ENCODE data around the gene CDT1. TPM values are rescaled to one million over a fixed set of nuclear protein-coding genes. Genes with fewer than 3 reads are reported as not detected.

The CDT1 gene
- total RNA-seq, 1 donor from 2014 or later, result 10.8 TPM

- no peak for DNase-seq (ENCODE audit: extremely low spot score in 2 of 2)
- no peaks in the 10 kb centered on the region for H3K27me3 ChIP-seq
- H3K36me3 ChIP-seq, result no peaks in the 10 kb centered on the region
- no peaks in the 10 kb centered on the region for H3K9me3 ChIP-seq
- H3K4me1 ChIP-seq, result peaks cover 10% of the 10 kb centered on the region
- no peak overlapping the region for H3K27ac ChIP-seq
- TF ChIP-seq CTCF (IDR thresholded peaks at IDR 0.05) (no peak), POLR2AphosphoS5 (IDR thresholded peaks at IDR 0.05; ENCODE audit: insufficient read depth in 1 of 2, low read depth in 1 of 2) (no peak), POLR2A (IDR thresholded peaks at IDR 0.05) (no peak)
- intact Hi-C loops (cut with DNase I), result no loop called here
- H3K4me3 ChIP-seq, result no peak overlapping the region
These were observed 4.7 kb upstream of the CDT1 start for GRCh38 chr16:88798772-88799455.

- H3K27me3 ChIP-seq, result no peaks in the 10 kb centered on the region
- no peak overlapping the region for H3K27ac ChIP-seq
- H3K4me3 ChIP-seq, result no peak overlapping the region
- H3K36me3 ChIP-seq, result no peaks in the 10 kb centered on the region
- DNase-seq (ENCODE audit: extremely low spot score in 2 of 2), result no peak
- TF ChIP-seq CTCF (IDR thresholded peaks at IDR 0.05), result no peak
- TF ChIP-seq POLR2A (IDR thresholded peaks at IDR 0.05), result no peak
- no peak for TF ChIP-seq POLR2AphosphoS5 (IDR thresholded peaks at IDR 0.05; ENCODE audit: insufficient read depth in 1 of 2, low read depth in 1 of 2)
- H3K4me1 ChIP-seq, result peaks cover 18% of the 10 kb centered on the region
- no peaks in the 10 kb centered on the region for H3K9me3 ChIP-seq
- intact Hi-C loops (cut with DNase I), result no loop called here
These were observed 3.9 kb upstream of the CDT1 start for GRCh38 chr16:88799569-88800276.

- no peak for DNase-seq (ENCODE audit: extremely low spot score in 2 of 2)
- no peak for TF ChIP-seq CTCF (IDR thresholded peaks at IDR 0.05)
- no peak for TF ChIP-seq POLR2AphosphoS5 (IDR thresholded peaks at IDR 0.05; ENCODE audit: insufficient read depth in 1 of 2, low read depth in 1 of 2)
- no peak for TF ChIP-seq POLR2A (IDR thresholded peaks at IDR 0.05)
These were observed 3.4 kb upstream of the CDT1 start for GRCh38 chr16:88800277-88800592.

GRCh38 chr16:88804173-88804551 is 573 bp downstream of the CDT1 start:
- TF ChIP-seq POLR2A (IDR thresholded peaks at IDR 0.05) (no peak), POLR2AphosphoS5 (IDR thresholded peaks at IDR 0.05; ENCODE audit: insufficient read depth in 1 of 2, low read depth in 1 of 2) (no peak), CTCF (IDR thresholded peaks at IDR 0.05) (no peak)
- Histone ChIP-seq H3K27ac (no peak overlapping the region), H3K4me3 (peak overlapping the region; percentile 54 to 65), H3K27me3 (no peaks in the 10 kb centered on the region), H3K36me3 (peaks cover 0 to 6% of the 10 kb centered on the region in 2 donors), H3K9me3 (no peaks in the 10 kb centered on the region), H3K4me1 (peaks cover 25% of the 10 kb centered on the region)
- no peak for DNase-seq (ENCODE audit: extremely low spot score in 2 of 2)
- intact Hi-C loops (cut with DNase I), result no loop called here

More at GRCh38 chr16:88800277-88800592, 3.4 kb upstream of the CDT1 start:
- intact Hi-C loops (cut with DNase I), result no loop called here
- Histone ChIP-seq H3K27me3 (no peaks in the 10 kb centered on the region), H3K36me3 (no peaks in the 10 kb centered on the region), H3K9me3 (no peaks in the 10 kb centered on the region), H3K27ac (no peak overlapping the region), H3K4me1 (peaks cover 22% of the 10 kb centered on the region), H3K4me3 (no peak overlapping the region)

Measured in vagina (tissue), 2 donors.